Left ventricle myocardium inferior (tissue), 1 donor: Measurements from ENCODE around the gene OR7D2. TPM values are rescaled to one million over a fixed set of nuclear protein-coding genes. Genes with fewer than 3 reads are reported as not detected.
A peak's percentile ranks its signal among the peaks of the same experiment; 100 is the strongest.

Experiments used
- DNase-seq: peaks from one replicate; pipeline ENCODE4 v3.0.0-alpha.2; 2020
- H3K27ac ChIP-seq: fragments of 200-600 bp; replicated peaks from 2 replicates; pipeline ENCODE4 v1.8.0; 2021
- H3K27me3 ChIP-seq: fragments of 200-600 bp; 2 replicates; pipeline ENCODE4 v1.8.0; 2021; ENCODE audit warnings: low read depth
- H3K36me3 ChIP-seq: fragments of 200-600 bp; 2 replicates; pipeline ENCODE4 v1.8.0; 2021
- H3K4me1 ChIP-seq: fragments of 200-600 bp; 2 replicates; pipeline ENCODE4 v1.8.0; 2021
- H3K4me3 ChIP-seq: fragments of 200-600 bp; 2 replicates; pipeline ENCODE4 v1.8.0; 2021; ENCODE audit warnings: mild to moderate bottlenecking, moderate library complexity
- H3K9me3 ChIP-seq: fragments of 200-600 bp; replicated peaks from 2 replicates; pipeline ENCODE4 v1.8.0; 2021
- CTCF ChIP-seq: fragments of 200-600 bp; IDR thresholded peaks from 2 replicates; pipeline ENCODE4 v1.8.0; 2021; ENCODE audit warnings: antibody characterized with exemption, mild to moderate bottlenecking, borderline replicate concordance
- intact Hi-C: fragments of 100-400 bp; cut with micrococcal nuclease; formaldehyde crosslinking; loops from one replicate; pipeline ENCODE4 v1.11.0; 2022
- total RNA-seq: library from RNA; stranded (reverse); fragmentation: NEBNext Ultra II Directional; extraction: Animal tissue kit (Norgen Biotek cat#: 25700); gene quantifications from one replicate; pipeline ENCODE4 v1.2.1, GENCODE V29; 2021
- donor health status: DM: no; HTN: yes; CAD: no; lungs with severe emphysema.

Gene OR7D2
- total RNA-seq, 1 donor from 2014 or later = 0.16 TPM

GRCh38 chr19:9205501-9206113, 26.8 kb downstream of the OR7D2 start:
- Histone ChIP-seq H3K4me3 (peak overlapping the region; percentile 51), H3K27me3 (peaks cover 71% of the 10 kb centered on the region), H3K4me1 (peaks cover 4% of the 10 kb centered on the region), H3K9me3 (no peaks in the 10 kb centered on the region), H3K36me3 (no peaks in the 10 kb centered on the region), H3K27ac (no peak overlapping the region)
- peak; percentile 91 for TF ChIP-seq CTCF
- peak; percentile 62 for DNase-seq
- intact Hi-C loops = loop anchor here (10.0 kb wide), 1 partner anchor 589 kb away; no protein-coding TSS in a partner anchor

- intact Hi-C loops = no loop called here
- peaks cover 13% of the 10 kb centered on the region for H3K9me3 ChIP-seq
- no peaks in the 10 kb centered on the region for H3K36me3 ChIP-seq
- H3K27me3 ChIP-seq = peaks cover 34% of the 10 kb centered on the region
- no peak for TF ChIP-seq CTCF
- DNase-seq = no peak
- no peaks in the 10 kb centered on the region for H3K4me1 ChIP-seq
- H3K4me3 ChIP-seq = no peak within 1 kb of the TSS
- H3K27ac ChIP-seq = no peak within 1 kb of the TSS
Measured at GRCh38 chr19:9219489-9219888, 40.7 kb downstream of the OR7D2 start, which contains the start of gene OR7D4. OR7D4 (minus strand) TSS chr19:9219589; CDS start chr19:9214837, 4,752 bp downstream.

Other genes with a start within 250 kb of the OR7D2 start
- gene MUC16, start 168.6 kb upstream of the OR7D2 start, total RNA-seq = not detected
- gene OR1M1, start 91.9 kb upstream of the OR7D2 start, total RNA-seq = not detected
- not detected for gene OR7G2, start 71.5 kb upstream of the OR7D2 start, total RNA-seq
- gene OR7G1, start 63.2 kb upstream of the OR7D2 start, total RNA-seq = not detected
- gene OR7G3, start 52.0 kb upstream of the OR7D2 start, total RNA-seq = not detected
- 15.1 TPM for gene ZNF317, start 38.6 kb upstream of the OR7D2 start, total RNA-seq
- gene OR7D4, start 40.6 kb downstream of the OR7D2 start, total RNA-seq = not detected
- not detected for gene OR7E24, start 72.0 kb downstream of the OR7D2 start, total RNA-seq
- gene ZNF699, start 130.9 kb downstream of the OR7D2 start, total RNA-seq = 3.9 TPM
- gene ZNF559, start 145.2 kb downstream of the OR7D2 start, total RNA-seq = 19.1 TPM
- 3.5 TPM for gene ZNF177, start 184.0 kb downstream of the OR7D2 start, total RNA-seq